GM19395 (cell line): ENCODE measurements around the gene THADA.
A peak's percentile ranks its signal among the peaks of the same experiment; 100 is the strongest.
"Not testable (repeated sequence)": the region's sequence is repeated elsewhere in the genome, so short reads cannot be mapped to it uniquely, and the experiment has no call there.

Experiments used
- ATAC-seq: cut with Tn5 transposase; IDR thresholded peaks from one replicate; pipeline ENCODE4 v1.9.1; 2021; ENCODE audit warnings: mild to moderate bottlenecking, moderate library complexity; ENCODE audit not compliant: unreplicated experiment

Gene THADA

DNA sequence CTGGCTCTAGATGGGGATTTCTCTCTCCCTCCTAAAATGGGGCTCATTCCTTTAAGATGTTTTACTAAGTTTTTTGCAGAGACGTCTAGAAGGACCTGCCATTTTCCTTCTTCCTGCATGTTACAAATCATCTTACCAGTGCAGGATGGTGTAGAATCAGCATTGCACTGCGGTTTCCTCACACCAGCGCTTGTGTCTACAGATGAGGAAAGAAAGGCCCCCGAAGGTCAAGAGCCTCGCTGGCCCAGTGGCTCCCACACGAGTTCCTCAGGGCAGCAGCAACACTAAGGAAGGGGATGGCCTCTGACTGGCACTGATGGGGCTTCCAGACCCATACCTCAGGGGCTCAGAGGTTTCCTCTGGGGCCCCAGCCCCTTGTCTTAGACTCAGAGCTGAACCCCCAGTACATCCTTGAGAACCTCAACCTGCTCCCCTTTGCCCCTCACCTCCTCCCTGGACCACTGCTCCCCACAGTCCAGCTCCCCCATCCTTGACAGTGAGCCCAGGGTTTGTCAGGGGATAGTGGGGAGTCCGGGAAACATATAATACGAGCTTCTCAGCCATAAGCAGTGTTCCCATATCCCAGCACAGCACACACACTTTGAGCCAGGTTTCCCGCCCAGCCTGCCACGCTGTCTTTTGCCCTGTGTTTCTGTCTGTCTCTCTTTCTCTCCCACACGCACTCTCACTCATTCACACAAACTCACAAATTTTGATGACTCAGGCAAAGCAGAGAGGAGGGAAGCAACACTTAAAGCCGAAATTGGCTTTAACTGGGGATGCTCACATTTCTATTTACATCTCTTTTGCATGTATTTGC, 398.9 kb downstream of the THADA start:
- ATAC-seq = no peak

DNA sequence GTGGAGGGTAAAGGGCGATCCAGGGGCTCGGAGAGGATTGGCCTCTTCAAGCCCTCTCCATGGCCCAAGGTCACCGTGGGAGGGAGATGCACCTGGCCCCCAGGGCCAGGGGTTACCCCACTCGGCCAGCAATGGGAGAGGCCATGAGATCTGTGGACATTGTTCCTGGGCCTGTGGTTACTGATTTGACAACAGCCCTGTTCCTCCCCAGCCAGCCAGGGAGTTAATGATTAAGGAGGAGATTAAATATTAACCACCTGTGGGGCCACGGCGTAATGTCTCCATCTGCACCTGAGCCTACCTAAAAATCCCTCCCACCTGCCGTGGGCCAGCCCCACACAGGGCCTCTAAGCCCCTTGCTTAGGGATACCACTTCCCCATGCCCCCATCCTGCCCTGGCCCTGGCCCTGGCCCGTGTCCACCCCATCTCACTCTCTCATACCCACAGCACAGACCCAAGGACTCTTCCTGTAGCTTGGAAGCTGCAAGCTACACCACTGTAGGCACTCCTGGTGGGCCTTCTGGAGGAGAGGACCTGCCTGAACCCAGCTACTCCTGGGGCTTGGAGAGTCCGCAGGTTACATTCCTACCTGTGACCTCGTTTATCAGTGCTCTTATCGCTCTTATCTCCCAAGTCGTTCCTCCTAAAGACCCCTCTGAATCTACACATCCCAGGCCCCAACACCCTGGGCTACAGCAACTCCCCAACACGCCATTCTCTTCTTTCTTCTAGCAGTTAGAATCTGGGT, 401.5 kb downstream of the THADA start:
- peak; percentile 59 for ATAC-seq

DNA sequence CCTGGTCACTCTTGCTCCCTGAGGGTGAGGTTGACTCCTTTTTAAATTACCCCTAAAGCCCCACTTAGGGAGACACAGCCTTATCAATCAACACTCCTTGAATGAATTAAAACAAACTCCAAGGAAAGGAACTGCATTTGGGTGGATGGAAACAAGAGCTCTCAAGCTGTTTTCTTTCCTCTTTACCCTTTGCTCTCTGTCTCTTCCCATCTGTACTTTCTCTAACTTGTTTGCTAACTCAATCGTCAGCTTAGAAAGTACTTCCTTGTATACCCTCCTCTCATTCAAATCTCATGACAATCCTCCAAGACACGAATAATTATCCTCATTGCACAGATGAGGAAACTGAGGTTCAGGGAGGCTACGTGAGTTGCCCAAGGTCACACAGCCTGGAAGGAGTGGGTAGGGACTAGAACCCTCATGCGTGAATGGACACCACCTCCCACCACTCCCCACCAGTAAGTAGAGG, 402.2 kb downstream of the THADA start:
- no peak for ATAC-seq

DNA sequence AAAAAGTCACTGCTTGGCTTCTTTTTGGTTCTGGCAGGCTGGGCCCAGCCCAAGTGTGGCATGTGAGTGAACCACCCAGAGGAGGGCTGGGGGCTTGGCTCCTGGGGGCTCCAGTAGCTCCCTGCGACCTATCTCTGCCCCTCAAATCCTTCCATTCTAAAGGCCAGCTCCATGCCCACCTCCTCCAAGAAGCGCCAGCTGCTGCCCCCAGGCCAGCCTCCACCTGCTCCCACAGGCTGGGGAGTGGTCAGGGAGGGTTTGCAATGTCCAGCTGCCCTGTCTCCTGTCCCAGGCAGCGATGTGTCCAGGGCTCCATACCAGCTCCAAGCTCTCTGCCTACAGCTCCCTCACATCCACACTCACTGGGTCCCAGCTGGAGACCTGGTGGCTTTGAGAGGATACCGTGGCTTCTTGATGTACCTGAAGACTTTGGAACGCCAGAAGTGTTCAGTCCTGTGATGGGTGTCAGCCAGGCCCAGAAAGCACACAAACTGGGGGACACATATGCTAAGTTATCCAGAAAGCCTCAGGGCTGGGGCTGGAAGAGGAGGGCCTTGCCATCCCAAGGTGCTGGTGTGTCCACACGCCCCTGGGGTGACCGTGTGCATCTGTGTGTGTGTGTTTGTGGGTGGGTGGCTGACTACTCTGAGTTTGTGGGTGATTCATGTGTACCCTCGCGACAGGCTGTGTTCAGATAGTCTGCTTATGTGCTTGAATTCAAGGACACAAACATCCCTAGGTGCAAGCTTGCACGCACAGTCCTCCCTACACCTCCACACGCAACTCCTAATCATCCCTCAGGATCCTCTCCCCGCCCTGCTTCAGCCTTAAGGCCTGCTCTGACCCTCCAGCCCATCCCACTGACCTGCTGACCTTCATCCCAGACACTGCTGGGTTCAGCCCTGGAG, 402.8 kb downstream of the THADA start:
- ATAC-seq = no peak

DNA sequence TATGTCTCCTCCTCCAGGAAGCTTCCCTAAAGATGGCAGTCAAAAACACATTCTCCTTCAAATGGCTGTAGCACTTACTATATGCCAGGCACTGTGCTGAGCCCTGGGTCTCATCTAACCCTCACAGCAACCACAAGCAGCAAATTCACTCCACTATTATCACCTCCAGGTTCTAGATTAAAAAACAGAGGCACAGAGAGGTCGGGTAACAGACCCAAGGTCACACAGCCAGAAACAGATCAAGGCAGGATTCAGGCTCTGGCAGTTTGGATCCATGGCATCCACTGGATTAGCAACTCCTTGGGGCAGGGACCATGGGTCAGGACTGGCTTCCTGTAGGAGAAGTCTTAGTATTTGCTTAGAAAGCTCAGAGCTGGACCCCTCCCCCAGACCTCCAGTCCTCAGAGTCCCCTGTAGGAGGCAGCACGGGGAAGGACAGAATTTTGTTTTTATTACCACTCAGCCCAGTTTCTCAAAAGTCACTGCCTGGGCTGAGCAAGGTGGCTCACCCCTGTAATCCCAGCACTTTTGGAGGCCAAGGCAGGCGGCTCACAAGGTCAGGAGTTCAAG, 403.8 kb downstream of the THADA start:
- ATAC-seq = no peak

DNA sequence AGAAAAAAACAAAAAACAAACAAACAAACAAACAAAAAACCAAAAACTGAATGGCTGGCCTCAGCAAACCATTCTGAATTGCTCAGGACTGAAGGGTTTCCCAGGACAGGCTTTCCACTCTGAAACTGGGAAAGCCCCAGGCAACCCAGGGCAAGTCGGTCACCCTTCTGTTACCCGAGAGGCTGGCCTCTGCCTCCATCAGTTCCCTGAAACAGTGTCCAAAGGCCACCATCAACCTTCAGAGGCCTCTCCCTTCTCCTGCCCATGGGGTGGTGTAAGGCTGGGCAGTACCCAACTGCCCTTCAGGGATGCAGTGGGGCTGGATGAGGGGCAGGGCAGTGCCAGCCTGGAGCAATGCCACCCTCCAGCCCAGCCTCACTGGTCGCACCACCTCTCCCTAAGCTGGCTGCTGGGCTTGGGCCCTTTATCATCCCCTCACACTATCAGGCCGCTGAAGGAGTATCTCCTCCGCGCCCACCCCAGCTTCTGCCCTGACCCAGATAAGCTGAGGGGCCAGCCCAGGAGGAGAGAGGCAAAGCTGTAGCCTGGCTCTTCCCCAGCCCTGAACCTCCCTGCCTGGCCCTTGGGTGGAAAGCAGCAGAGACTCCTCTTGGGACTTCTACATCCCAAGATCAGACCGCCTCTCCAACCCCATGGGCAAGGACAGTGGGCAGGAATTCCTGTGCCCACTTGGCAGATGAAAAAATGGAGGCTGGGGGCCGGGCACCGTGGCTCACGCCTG, 405.4 kb downstream of the THADA start:
- no peak for ATAC-seq

DNA sequence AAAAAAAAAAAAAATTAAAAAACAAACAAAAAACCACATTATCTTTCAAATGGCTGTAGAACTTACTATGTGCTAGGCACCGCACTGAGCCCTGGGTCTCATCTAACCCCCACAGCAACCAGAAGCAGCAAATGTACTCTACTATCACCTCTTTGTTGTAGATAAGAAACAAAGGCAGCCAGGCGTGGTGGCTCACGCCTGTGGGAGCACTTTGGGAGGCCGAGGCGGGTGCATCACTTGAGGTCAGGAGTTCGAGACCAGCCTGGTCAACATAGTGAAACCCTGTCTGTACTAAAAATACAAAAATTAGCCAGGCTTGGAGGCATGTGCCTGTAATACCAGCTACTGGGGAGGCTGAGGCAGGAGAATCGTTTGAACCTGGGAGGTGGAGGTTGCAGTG, 406.0 kb downstream of the THADA start:
- ATAC-seq = not testable (repeated sequence)

DNA sequence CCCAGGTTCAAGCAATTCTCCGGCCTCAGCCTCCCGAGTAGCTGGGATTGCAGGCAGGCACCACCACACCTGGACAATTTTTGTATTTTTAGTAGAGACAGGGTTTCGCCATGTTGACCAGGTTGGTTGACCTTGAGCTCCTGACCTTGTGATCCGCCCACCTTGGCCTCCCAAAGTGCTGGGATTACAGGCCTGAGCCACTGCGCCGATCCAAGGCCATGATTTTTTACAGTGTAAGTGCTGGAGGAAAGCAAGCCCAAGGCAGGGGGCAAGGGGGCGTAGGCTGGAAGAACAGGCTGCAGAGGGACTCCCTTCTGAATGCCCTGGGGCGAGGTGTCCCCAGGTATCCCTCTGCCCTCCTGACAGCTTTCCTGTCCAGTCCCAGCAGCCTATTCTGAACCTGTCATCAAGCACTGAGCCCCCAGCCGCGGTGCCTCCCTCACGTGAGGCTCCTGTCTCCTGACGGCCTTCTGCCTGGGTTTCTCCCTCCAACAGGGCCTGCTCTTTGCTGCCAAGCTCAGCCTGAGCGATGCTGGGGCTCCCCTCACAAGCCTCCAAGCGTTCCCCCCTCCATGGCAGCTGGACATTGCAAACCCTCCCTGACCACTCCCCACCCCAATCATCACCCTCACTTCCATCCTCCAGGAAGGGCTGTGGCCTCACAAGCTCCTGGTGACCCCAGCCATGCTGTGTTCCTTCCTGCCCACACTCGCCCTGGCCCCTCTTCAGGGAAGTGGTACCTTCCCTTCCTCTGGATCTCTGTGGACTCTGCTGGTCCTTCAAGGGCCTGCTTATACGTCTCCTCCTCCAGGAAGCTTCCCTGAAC, 407.1 kb downstream of the THADA start:
- ATAC-seq = no peak

DNA sequence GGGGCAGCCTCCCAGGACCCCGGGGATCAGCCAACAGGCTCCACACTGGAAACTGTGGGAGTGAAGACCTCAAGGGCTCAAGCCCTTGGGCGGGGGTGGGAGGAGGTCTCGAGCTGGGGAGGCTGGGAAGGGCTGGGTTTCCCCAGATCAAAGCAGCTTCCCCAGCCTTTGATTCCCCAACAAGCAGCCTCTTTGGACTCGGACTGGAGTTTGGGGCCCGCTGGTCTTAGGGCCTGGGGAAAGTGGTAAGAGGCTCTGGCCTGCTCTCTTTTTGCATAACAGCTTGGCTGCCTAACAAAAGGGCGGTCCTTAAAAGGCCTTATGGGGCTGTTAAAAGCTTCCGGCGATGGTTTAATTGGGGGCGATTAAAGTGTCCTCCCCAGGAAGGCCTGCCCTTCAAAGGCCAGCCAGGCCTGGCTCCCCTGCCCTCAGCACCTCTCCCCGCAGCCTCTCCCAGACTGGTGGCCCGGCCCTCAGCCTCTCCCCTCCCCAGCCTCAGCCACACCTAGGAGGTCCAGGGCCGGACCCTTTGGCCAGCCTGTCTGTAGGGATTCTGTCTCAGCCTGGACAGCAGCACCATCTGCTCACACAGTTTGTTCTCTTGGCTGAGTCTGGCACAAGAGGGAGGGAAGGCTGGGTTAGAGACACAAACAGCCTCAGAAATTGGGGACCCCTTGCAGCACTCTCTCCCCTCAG, 409.0 kb downstream of the THADA start:
- ATAC-seq = no peak

DNA sequence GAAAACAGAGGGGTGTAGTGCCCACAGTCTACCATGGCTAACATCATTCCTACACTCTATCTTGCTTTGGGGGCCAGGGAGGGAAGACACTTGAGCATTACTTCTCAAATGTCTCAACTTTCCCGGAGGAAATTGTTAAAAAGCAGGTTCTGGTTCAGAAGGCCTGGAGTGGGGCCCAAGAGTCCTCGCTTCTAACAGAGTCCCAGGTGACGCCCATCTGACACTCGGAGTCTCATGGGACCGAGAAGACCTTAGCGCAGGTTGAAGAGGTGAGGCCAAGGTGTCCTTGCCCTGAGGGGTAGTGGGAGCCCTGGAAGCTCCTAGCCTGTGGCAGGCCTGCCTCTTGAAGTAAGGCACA, 409.5 kb downstream of the THADA start:
- ATAC-seq = no peak

DNA sequence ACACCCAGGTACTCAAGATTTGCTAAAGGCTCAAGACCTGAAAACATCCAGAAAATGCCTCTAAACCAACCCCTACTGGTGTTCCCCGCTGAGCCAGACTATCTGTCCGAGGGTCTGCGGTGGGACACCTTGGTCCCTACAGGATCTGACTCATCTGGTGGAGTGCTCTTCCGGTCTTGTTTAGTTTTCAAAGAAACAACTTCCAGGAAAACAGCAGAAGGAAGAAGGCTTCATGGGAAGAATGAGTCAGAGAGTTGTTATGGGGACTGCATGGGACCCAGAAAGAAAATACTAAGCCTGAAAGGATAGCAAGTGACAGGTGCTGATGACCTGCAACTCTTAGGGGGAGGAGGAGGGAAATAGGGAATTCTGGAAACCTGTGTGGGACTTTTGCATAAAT, 410.7 kb downstream of the THADA start:
- ATAC-seq = no peak

DNA sequence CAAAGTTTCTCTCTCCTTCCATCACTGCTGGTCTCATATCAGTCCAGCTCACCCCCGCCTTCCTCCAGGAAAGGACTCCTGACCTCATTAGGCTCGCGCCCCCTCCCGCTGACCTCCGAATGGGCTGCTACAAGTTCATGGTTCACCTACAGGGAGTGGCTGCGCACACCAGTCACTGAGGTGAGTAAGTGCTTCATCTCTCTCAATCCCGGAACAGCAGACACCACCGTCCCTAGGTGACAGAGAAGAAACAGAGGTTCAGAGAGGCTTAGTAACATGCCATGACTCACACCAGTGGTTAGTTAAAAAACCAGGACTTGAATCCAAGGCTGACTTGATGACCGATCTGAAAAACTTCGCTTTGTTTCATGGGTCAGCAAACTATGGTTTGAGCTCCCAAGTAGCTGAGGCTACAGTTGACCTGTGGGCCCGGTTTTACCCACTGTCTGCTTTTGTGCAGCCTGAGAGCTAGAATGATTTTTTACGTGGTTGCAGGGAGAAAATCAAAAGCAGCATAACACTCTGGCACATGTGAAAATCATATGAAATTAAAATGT, 411.4 kb downstream of the THADA start:
- no peak for ATAC-seq

DNA sequence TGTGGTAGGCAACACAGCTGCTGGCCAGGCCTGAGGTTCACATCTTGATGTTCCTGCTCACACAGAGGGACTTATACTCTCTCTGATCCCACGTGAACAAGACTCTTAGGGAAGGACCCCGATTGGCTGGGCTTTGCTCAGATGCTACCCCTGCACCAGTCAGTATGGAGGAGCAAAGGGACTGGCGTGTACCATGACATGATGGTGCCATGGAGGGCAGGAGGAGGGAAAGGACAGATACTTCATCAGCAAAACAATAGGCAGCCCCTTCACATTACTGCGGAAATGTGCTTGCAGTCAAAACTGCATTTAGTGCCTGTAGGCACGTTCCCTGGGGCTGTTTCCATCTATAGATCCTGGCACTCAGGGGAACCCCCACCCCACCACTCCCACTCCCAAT, 412.1 kb downstream of the THADA start:
- no peak for ATAC-seq

DNA sequence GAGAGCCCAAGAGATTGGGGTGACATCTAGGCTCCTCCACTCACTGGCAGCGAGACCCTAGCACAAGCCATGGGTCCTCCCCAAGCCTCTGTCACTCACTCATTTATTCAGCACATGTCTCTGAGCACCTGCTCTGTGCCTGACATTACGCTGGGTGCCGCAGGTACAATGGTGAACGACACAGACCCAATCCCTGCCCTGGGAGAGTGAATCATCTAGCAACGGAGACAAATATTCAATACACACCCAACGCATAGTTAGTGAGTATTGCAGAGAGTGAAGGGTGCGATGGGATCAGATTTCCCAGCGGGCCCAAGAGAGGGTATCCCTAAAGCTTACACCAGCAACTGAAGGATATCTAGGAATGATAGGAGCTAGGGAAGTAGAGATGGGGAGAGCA, 414.9 kb downstream of the THADA start:
- no peak for ATAC-seq
